Occipital lobe (tissue), 3 donors: ENCODE data around the gene EFR3B. TPM values are rescaled to one million over a fixed set of nuclear protein-coding genes. Genes with fewer than 3 reads are reported as not detected.

Experiments used
- DNase-seq: peaks from one replicate; lab custom pipeline; 2025; lab: John Stamatoyannopoulos, UW
- small RNA-seq: library from RNA; depleted of rRNA; stranded (forward); fragments of <200 nt; gene quantifications from one replicate; pipeline ENCODE3, GENCODE V24; 2014
- total RNA-seq: library from RNA; depleted of rRNA; stranded (reverse); fragments of >200 nt; gene quantifications from one replicate; pipeline ENCODE4 v1.2.3, GENCODE V29; 2014

EFR3B gene
- total RNA-seq, 1 donor from 2014 or later: 47.1 TPM

GRCh38 chr2:25177211-25177611 lies 135.3 kb downstream of the EFR3B start:
- no peak for DNase-seq

GRCh38 chr2:25178976-25179375 lies 137.1 kb downstream of the EFR3B start:
- no peak for DNase-seq

GRCh38 chr2:25184254-25184653 lies 142.4 kb downstream of the EFR3B start:
- no peak for DNase-seq

GRCh38 chr2:25187729-25188350 lies 146.0 kb downstream of the EFR3B start:
- no peak for DNase-seq

GRCh38 chr2:25188405-25188804 lies 146.5 kb downstream of the EFR3B start:
- DNase-seq: no peak

GRCh38 chr2:25190536-25190935 lies 148.7 kb downstream of the EFR3B start:
- no peak for DNase-seq

- DNase-seq: no peak
Observed at GRCh38 chr2:25194576-25195122, 152.8 kb downstream of the EFR3B start.

- DNase-seq: no peak
Observed at GRCh38 chr2:25197336-25198208, 155.7 kb downstream of the EFR3B start.

GRCh38 chr2:25198209-25198525 lies 156.3 kb downstream of the EFR3B start:
- DNase-seq: no peak

- no peak for DNase-seq
Observed at GRCh38 chr2:25198576-25198975, 156.7 kb downstream of the EFR3B start.

GRCh38 chr2:25201265-25201664 lies 159.4 kb downstream of the EFR3B start:
- DNase-seq: no peak

GRCh38 chr2:25201794-25202193 lies 159.9 kb downstream of the EFR3B start:
- no peak for DNase-seq

GRCh38 chr2:25202275-25202674 lies 160.4 kb downstream of the EFR3B start:
- no peak for DNase-seq

GRCh38 chr2:25204190-25204838 lies 162.4 kb downstream of the EFR3B start:
- no peak for DNase-seq

GRCh38 chr2:25207078-25207545 lies 165.2 kb downstream of the EFR3B start:
- no peak for DNase-seq

Small RNAs within 50 kb of the gene (small RNA-seq; reads per million reads assigned to genes)
- gene RF00019 (not detected), gene RN7SL856P (not detected)

Other genes with a start within 250 kb of the EFR3B start
- 31.5 TPM for gene PTRHD1, start 248.7 kb upstream of the EFR3B start, total RNA-seq
- 9.7 TPM for gene CENPO, start 248.7 kb upstream of the EFR3B start, total RNA-seq
- 22.5 TPM for gene ADCY3, start 121.8 kb upstream of the EFR3B start, total RNA-seq
- gene DNAJC27, start 70.1 kb upstream of the EFR3B start, total RNA-seq: 14.3 TPM
- 0.78 TPM for gene POMC, start 126.5 kb downstream of the EFR3B start, total RNA-seq